ENCODE data around the gene POLE3.

DNA sequence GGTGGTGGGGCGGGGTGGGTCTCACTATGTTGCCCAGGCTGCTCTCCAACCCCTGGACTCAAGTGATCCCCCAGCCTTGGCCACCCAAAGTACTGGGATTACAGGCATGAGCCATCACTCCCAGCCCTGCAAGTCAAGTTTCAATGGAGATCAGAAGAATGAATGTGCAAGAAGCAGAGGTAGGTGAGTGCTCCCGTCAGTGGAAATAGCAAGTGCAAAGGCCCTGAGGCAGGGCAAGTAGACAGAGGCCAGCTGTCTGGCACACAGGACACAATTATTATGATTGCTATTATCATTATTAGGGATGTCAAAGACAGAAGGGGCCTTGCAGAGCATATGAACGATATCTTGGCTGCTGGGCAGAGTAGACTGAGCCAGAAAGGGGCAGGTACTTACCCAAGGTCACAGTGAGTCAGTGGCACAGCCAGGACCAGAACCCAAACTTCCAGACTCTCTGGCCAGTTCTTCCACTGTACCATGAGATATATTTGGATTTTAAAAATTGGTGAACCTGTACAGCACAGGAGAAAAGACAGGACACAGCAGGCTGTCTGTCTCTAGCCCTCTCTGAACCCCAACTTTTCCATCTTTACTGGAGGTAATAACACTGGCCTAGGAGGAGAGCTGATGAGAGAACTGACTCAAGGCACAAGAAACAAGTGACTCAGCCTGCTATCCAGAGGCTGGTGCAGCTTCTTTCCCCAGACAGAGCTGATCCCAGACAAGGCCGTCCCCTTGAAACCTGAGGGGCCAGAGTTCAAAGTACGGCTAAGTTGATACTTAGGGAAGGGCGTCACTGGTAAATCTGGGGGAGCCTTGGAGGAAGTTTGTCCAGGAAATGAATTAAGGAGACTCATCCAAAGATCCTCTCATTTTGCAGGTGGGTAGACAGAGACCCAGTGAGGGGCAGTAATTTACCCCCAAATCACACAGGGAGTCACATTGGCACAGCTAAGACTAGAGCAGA lies 35.1 kb downstream of the POLE3 start:
- TF ChIP-seq, protein P1, sequence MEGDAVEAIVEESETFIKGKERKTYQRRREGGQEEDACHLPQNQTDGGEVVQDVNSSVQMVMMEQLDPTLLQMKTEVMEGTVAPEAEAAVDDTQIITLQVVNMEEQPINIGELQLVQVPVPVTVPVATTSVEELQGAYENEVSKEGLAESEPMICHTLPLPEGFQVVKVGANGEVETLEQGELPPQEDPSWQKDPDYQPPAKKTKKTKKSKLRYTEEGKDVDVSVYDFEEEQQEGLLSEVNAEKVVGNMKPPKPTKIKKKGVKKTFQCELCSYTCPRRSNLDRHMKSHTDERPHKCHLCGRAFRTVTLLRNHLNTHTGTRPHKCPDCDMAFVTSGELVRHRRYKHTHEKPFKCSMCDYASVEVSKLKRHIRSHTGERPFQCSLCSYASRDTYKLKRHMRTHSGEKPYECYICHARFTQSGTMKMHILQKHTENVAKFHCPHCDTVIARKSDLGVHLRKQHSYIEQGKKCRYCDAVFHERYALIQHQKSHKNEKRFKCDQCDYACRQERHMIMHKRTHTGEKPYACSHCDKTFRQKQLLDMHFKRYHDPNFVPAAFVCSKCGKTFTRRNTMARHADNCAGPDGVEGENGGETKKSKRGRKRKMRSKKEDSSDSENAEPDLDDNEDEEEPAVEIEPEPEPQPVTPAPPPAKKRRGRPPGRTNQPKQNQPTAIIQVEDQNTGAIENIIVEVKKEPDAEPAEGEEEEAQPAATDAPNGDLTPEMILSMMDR (IDR thresholded peaks at IDR 0.05; ENCODE audit: low read length) = no peak
- TF ChIP-seq EZH2 (optimal IDR thresholded peaks at IDR 0.05; ENCODE audit: low read depth, low read length) = no peak
- TF ChIP-seq EZH2phosphoT487 (IDR thresholded peaks at IDR 0.05; ENCODE audit: low read length) = no peak

All from MM.1S (cell line).